GM21737 (cell line): ENCODE data around the gene PCDHB13.
"Not testable (repeated sequence)": the region's sequence is repeated elsewhere in the genome, so short reads cannot be mapped to it uniquely, and the experiment has no call there.

Experiments
- ATAC-seq: cut with Tn5 transposase; IDR thresholded peaks from one replicate; pipeline ENCODE4 v1.9.1; 2021; ENCODE audit warnings: mild to moderate bottlenecking, moderate library complexity; ENCODE audit not compliant: unreplicated experiment

PCDHB13 gene

DNA sequence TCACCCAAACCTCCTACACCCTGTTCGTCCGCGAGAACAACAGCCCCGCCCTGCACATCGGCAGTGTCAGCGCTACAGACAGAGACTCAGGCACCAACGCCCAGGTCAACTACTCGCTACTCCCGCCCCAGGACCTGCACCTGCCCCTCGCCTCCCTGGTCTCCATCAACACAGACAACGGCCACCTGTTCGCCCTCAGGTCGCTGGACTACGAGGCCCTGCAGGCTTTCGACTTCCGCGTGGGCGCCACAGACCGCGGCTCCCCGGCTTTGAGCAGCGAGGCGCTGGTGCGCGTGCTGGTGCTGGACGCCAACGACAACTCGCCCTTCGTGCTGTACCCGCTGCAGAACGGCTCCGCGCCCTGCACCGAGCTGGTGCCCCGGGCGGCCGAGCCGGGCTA is 12.6 kb upstream of the PCDHB13 start:
- ATAC-seq, result not testable (repeated sequence)

DNA sequence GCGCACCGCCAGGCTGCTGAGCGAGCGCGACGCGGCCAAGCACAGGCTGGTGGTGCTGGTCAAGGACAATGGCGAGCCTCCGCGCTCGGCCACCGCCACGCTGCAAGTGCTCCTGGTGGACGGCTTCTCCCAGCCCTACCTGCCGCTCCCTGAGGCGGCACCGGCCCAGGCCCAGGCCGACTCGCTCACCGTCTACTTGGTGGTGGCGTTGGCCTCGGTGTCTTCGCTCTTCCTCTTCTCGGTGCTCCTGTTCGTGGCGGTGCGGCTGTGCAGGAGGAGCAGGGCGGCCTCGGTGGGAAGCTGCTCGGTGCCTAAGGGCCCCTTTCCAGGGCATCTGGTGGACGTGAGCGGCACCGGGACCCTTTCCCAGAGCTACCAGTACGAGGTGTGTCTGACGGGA is 12.1 kb upstream of the PCDHB13 start:
- ATAC-seq, result not testable (repeated sequence)

DNA sequence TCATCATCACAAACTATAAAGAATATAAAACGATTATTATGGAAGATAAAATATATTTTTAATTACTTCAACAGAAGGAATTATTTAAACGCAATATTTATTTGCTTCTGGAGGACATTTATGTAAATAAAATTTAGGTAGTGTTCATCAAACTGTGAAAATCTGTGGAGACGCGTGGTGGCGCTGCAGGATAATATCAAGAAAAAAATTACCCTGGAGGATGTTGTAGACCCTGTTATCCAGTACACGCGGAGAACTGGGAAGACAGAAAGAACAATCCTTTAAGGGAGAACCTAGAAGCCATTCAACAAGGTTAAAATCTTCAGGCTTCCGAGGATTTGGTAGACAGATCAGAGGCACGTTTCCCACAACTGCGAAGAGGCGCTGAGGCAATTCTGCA is 5.2 kb upstream of the PCDHB13 start, which contains the start of gene PCDHB12:
Gene PCDHB12, plus strand, starts transcription at position 242 of the 400 bp plus-strand sequence. CDS start 189 bp downstream, outside the sequence.
- no peak for ATAC-seq

DNA sequence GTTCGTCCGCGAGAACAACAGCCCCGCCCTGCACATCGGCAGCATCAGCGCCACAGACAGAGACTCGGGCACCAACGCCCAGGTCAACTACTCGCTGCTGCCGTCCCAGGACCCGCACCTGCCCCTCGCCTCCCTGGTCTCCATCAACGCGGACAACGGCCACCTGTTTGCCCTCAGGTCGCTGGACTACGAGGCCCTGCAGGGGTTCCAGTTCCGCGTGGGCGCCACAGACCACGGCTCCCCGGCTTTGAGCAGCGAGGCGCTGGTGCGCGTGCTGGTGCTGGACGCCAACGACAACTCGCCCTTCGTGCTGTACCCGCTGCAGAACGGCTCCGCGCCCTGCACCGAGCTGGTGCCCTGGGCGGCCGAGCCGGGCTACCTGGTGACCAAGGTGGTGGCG is 3.4 kb upstream of the PCDHB13 start:
- not testable (repeated sequence) for ATAC-seq

DNA sequence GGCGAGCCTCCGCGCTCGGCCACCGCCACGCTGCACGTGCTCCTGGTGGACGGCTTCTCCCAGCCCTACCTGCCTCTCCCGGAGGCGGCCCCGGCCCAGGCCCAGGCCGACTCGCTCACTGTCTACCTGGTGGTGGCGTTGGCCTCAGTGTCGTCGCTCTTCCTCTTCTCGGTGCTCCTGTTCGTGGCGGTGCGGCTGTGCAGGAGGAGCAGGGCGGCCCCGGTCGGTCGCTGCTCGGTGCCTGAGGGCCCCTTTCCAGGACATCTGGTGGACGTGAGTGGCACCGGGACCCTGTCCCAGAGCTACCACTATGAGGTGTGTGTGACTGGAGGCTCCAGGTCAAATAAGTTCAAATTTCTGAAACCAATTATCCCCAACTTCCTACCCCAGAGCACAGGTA is 2.9 kb upstream of the PCDHB13 start:
- not testable (repeated sequence) for ATAC-seq

DNA sequence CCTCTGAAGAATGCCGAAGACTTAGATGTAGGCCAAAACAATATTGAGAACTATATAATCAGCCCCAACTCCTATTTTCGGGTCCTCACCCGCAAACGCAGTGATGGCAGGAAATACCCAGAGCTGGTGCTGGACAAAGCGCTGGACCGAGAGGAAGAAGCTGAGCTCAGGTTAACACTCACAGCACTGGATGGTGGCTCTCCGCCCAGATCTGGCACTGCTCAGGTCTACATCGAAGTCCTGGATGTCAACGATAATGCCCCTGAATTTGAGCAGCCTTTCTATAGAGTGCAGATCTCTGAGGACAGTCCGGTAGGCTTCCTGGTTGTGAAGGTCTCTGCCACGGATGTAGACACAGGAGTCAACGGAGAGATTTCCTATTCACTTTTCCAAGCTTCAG is 864 bp downstream of the PCDHB13 start:
- ATAC-seq, result not testable (repeated sequence)

DNA sequence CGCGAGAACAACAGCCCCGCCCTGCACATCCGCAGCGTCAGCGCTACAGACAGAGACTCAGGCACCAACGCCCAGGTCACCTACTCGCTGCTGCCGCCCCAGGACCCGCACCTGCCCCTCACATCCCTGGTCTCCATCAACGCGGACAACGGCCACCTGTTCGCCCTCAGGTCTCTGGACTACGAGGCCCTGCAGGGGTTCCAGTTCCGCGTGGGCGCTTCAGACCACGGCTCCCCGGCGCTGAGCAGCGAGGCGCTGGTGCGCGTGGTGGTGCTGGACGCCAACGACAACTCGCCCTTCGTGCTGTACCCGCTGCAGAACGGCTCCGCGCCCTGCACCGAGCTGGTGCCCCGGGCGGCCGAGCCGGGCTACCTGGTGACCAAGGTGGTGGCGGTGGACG is 1.8 kb downstream of the PCDHB13 start:
- ATAC-seq, result not testable (repeated sequence)

DNA sequence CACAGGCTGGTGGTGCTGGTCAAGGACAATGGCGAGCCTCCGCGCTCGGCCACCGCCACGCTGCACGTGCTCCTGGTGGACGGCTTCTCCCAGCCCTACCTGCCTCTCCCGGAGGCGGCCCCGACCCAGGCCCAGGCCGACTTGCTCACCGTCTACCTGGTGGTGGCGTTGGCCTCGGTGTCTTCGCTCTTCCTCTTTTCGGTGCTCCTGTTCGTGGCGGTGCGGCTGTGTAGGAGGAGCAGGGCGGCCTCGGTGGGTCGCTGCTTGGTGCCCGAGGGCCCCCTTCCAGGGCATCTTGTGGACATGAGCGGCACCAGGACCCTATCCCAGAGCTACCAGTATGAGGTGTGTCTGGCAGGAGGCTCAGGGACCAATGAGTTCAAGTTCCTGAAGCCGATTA is 2.3 kb downstream of the PCDHB13 start:
- not testable (repeated sequence) for ATAC-seq

DNA sequence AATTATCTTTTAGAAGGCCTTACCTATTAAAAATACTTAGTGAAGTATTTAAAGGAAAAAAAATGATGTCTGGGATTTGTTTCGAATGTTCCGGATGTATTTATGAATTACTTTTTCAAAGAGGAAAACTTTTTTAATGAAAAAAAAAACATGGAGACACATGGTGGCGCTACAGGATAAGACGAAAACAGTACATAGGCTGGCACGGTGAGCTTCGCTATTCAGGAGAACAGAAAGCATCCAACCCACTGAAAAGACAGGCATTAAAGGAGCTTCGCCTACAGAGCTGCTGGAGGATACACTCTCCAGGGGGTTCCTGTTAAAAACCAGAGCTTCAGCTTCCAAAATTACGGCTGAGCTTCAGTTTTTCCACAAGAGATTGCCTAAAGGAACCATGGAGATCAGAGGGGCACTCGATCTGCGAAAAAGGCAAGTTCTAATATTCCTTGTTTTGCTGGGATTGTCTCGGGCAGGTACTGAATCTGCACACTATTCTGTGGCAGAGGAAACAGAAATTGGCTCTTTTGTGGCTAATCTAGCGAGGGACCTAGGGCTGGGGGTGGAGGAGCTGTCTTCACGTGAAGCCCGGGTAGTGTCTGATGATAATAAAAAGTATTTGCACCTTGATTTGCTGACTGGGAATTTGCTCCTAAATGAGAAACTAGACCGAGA is 9.5 kb downstream of the PCDHB13 start, which contains the start of gene PCDHB14:
Gene PCDHB14, plus strand, starts transcription at position 232 of the 672 bp plus-strand sequence. Its CDS starts 163 bp downstream, at position 395.
- ATAC-seq, result no peak

DNA sequence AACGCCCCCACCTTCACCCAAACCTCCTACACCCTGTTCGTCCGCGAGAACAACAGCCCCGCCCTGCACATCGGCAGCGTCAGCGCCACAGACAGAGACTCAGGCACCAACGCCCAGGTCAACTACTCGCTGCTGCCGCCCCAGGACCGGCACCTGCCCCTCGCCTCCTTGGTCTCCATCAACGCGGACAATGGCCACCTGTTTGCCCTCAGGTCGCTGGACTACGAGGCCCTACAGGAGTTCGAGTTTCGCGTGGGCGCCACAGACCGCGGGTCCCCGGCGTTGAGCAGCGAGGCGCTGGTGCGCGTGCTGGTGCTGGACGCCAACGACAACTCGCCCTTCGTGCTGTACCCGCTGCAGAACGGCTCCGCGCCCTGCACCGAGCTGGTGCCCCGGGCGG is 11.1 kb downstream of the PCDHB13 start:
- ATAC-seq, result not testable (repeated sequence)

DNA sequence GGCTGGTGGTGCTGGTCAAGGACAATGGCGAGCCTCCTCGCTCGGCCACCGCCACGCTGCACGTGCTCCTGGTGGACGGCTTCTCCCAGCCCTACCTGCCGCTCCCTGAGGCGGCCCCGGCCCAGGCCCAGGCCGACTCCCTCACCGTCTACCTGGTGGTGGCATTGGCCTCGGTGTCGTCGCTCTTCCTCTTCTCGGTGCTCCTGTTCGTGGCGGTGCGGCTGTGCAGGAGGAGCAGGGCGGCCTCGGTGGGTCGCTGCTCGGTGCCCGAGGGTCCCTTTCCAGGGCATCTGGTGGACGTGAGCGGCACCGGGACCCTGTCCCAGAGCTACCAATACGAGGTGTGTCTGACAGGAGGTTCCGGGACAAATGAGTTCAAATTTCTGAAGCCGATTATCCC is 11.7 kb downstream of the PCDHB13 start:
- ATAC-seq, result not testable (repeated sequence)

DNA sequence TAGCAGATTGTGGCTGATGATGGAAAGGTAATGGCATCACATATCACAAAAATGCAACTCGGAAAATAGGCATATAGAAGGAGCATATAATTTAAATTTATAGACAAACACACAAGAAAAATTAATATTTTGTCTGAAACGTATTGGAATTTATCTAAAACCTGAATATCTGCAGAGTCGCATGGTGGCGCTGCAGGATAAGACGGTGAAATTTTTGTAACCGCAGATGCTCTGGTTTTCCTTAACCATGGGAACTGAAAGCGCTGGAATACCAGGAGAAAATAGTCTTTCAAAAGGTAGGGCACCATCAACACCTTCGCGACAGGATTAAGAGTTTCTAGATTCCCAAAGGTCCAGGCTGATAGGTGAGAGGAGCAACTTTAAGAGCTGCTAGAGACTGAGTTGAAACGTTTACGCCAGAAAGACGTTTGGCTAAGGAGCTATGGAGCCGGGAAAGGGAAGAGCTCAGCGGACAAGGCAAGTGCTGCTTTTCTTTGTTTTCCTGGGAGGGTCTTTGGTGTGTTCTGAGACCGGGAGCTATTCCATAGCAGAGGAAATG is 20.5 kb downstream of the PCDHB13 start:
- no peak for ATAC-seq

DNA sequence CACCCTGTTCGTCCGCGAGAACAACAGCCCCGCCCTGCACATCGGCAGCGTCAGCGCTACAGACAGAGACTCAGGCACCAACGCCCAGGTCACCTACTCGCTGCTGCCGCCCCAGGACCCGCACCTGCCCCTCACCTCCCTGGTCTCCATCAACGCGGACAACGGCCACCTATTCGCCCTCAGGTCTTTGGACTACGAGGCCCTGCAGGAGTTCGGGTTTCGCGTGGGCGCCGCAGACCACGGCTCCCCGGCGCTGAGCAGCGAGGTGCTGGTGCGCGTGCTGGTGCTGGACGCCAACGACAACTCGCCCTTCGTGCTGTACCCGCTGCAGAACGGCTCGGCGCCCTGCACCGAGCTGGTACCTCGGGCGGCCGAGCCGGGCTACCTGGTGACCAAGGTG is 22.2 kb downstream of the PCDHB13 start:
- ATAC-seq, result not testable (repeated sequence)

DNA sequence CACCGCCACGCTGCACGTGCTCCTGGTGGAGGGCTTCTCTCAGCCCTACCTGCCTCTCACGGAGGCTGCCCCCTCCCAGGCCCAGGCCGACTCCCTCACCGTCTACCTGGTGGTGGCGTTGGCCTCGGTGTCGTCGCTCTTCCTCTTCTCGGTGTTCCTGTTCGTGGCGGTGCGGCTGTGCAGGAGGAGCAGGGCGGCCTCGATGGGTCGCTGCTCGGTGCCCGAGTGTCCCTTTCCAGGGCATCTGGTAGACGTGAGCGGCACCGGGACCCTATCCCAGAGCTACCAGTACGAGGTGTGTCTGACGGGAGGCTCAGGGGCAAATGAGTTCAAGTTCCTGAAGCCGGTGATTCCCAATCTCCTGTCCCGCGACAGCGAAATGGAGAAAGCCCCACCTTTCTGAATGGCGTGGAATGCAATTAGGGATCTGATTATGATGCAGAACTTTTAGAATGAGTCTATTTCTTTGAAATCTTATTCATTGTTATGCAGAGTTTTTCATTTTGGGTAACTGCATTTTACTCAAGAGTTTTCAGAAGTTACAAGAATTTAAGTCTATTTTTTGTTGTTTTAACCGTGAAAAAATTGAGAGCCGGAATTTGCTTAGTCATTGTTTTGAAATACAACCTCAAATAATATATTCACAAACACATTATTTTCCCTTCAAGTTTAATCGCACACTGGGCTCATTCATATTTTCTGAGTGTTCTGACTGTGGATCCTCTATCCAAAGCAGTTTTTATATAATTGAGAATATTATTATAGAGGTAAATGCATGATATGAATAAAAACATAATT is 23.0 kb downstream of the PCDHB13 start:
- no peak for ATAC-seq

DNA sequence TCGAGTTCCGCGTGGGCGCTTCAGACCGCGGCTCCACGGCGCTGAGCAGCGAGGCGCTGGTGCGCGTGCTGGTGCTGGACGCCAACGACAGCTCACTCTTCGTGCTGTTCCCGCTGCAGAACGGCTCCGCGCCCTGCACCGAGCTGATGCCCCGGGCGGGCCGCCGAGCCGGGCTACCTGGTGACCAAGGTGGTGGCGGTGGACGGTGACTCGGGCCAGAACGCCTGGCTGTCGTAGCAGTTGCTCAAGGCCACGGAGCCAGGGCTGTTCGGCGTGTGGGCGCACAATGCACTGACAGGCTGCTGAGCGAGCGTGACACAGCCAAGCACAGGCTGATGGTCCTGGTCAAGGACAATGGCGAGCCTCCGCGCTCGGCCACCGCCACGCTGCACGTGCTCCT is 27.8 kb downstream of the PCDHB13 start:
- no peak for ATAC-seq

DNA sequence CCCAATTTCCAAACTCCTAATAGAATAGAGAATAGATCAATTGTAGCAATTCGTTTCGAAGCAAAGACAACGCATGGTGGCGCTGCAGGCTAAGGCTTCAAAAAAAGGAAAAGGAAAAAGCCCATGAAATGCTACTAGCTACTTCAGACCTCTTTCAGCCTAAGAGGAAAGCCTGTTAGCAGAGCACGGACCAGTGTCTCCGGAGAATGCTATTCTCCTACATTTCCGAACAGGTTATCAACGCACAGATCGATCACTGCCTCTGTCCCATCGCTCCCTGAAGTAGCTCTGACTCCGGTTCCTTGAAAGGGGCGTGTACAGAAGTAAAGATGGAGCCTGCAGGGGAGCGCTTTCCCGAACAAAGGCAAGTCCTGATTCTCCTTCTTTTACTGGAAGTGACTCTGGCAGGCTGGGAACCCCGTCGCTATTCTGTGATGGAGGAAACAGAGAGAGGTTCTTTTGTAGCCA is 31.6 kb downstream of the PCDHB13 start, which contains the start of gene PCDHB15:
Gene PCDHB15, plus strand, starts transcription at position 146 of the 468 bp plus-strand sequence. Its CDS starts 184 bp downstream, at position 330.
- no peak for ATAC-seq

DNA sequence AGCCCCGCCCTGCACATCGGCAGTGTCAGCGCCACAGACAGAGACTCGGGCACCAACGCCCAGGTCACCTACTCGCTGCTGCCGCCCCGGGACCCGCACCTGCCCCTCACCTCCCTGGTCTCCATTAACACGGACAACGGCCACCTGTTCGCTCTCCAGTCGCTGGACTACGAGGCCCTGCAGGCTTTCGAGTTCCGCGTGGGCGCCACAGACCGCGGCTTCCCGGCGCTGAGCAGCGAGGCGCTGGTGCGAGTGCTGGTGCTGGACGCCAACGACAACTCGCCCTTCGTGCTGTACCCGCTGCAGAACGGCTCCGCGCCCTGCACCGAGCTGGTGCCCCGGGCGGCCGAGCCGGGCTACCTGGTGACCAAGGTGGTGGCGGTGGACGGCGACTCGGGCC is 33.3 kb downstream of the PCDHB13 start:
- not testable (repeated sequence) for ATAC-seq

DNA sequence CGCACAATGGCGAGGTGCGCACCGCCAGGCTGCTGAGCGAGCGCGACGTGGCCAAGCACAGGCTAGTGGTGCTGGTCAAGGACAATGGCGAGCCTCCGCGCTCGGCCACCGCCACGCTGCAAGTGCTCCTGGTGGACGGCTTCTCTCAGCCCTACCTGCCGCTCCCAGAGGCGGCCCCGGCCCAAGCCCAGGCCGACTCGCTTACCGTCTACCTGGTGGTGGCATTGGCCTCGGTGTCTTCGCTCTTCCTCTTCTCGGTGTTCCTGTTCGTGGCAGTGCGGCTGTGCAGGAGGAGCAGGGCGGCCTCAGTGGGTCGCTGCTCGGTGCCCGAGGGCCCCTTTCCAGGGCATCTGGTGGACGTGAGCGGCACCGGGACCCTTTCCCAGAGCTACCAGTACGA is 33.7 kb downstream of the PCDHB13 start:
- ATAC-seq, result not testable (repeated sequence)

DNA sequence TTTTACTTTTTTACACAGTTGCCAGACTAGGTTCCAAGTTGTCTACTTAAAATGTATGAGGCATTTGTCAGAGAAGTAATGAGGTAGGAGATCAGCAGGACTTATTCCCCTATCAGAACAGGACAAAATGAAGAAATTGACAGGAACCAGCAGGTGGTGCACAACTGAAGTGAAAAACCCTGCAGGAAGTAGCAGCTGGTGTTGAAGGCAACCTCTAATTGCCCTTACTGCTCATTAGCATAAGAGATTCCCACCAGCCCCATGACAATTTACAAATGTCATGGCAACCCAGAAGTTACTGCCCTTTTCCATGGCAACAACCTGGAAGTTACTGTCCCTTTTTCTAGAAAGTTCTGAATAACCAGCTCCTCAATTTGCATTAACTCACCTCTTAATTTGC is 36.9 kb downstream of the PCDHB13 start:
- ATAC-seq, result no peak

DNA sequence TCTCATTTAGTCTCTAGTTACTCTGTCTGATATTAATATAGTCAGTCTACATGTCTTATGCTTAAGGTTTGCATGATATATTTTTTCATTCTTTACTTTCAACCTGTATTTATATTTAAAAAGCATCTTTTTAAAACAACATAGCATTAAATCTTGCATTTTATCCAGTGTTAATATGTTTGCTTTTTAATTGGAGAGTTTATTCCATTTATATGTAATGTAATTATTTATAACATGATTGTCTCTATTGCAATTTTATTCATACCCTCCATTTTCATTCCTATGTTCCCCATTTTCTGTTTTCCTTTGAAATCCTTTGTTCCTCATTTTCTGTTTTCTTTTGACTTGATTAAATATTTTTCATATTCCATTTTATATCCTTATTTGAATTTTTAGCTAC is 44.7 kb downstream of the PCDHB13 start:
- ATAC-seq, result no peak

DNA sequence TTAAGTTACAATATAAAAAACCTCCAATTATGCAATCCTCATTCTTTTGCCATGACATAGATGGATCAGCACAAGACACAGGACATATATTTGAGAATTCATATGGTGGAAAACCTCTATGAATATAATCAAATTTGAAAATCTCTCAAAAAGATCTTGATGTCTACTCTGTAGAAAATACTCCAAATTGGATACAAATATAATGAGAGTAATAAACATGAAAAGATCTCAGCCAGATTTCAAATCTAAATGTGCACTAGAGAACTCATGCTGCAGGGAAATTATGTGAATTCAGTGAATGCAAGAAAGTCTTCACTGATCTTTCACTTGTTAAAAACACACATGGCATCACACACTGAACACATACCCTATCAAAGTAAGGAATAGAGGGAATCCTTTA is 45.2 kb downstream of the PCDHB13 start:
- no peak for ATAC-seq
